Sigmoid colon (tissue), 3 donors: ENCODE data around the gene LYPD6.

Source experiments
- CTCF ChIP-seq, 4 experiments: fragments of 450-650 bp in 3 of 4; fragments of 200-600 bp in 1 of 4; IDR thresholded peaks; one replicate each; pipeline ENCODE4 v1.5.1; 2016 to 2019; ENCODE audit warnings: antibody characterized with exemption in 4 of 4, mild to moderate bottlenecking in 3 of 4, moderate library complexity in 2 of 4
- POLR2A ChIP-seq, 2 donors: fragments of 450-650 bp; IDR thresholded peaks; one replicate each; pipeline ENCODE4 v1.6.1; 2016; ENCODE audit warnings: antibody characterized with exemption in 2 of 2, mild to moderate bottlenecking in 2 of 2, moderate library complexity in 2 of 2

- TF ChIP-seq CTCF (IDR thresholded peaks at IDR 0.05) (no peak), POLR2A (IDR thresholded peaks at IDR 0.05) (no peak)
Observed at GRCh38 chr2:149383340-149383739, 53.0 kb downstream of the LYPD6 start.
